K562 (cell line): ENCODE measurements around the gene NDUFA7. TPM values are rescaled to one million over a fixed set of nuclear protein-coding genes. Genes with fewer than 3 reads are reported as not detected.

Source experiments
- C11orf30 ChIP-seq: fragments of 450-650 bp; IDR thresholded peaks from 2 replicates; pipeline ENCODE4 v1.6.1; 2016; ENCODE audit warnings: low read depth, mild to moderate bottlenecking
- MYC ChIP-seq, 2 experiments: fragments of 250-450 bp in 1 of 2; sonication (Bioruptor Pico) in 1 of 2; IDR thresholded peaks; 2 replicates each; pipeline versions ENCODE4 v1.5.1 to v1.6.1; 2012 to 2021; ENCODE audit warnings: low read depth in 2 of 2, borderline replicate concordance in 1 of 2, improper control_type of control experiment in 1 of 2, low read length in 1 of 2, mild to moderate bottlenecking in 1 of 2, moderate library complexity in 1 of 2
- NKRF ChIP-seq: fragments of 450-650 bp; IDR thresholded peaks from 2 replicates; pipeline ENCODE4 v1.6.1; 2016; ENCODE audit warnings: borderline replicate concordance
- NR2C2 ChIP-seq, 2 experiments: fragments of 200-800 bp in 1 of 2; sonication (Bioruptor generic) in 1 of 2; sonication (generic) in 1 of 2; formaldehyde crosslinking in 1 of 2; IDR thresholded peaks; 2 replicates each; pipeline versions ENCODE4 v1.6.1 to v1.8.0; 2016 to 2022; ENCODE audit warnings: mild to moderate bottlenecking in 1 of 2, missing compliant biosample characterization in 1 of 2, missing genetic modification characterization in 1 of 2, missing genetic modification reagents in 1 of 2
- PTBP1 ChIP-seq: fragments of 200-400 bp; formaldehyde crosslinking; IDR thresholded peaks from 2 replicates; pipeline ENCODE4 v1.6.1; 2017; ENCODE audit warnings: low read depth, low read length
- REST ChIP-seq, 2 experiments: fragments of 450-650 bp; formaldehyde crosslinking in 1 of 2; IDR thresholded peaks; 2 replicates each; pipeline versions ENCODE4 v1.4.0 to v1.6.1; 2014 to 2020; ENCODE audit warnings: mild to moderate bottlenecking in 2 of 2, borderline replicate concordance in 1 of 2, low read depth in 1 of 2
- RNF2 ChIP-seq: sonication (generic); IDR thresholded peaks from 2 replicates; pipeline ENCODE4 v1.6.1; 2016
- XRCC5 ChIP-seq: fragments of 200-400 bp; formaldehyde crosslinking; IDR thresholded peaks from 2 replicates; pipeline ENCODE4 v1.6.1; 2017; ENCODE audit warnings: low read depth, mild to moderate bottlenecking, low read length
- ZC3H4 ChIP-seq: sonication (generic); formaldehyde crosslinking; IDR thresholded peaks from 2 replicates; pipeline ENCODE4 v1.9.0; 2021; ENCODE audit warnings: missing genetic modification reagents, borderline replicate concordance
- ZFP91 ChIP-seq: sonication (generic); formaldehyde crosslinking; IDR thresholded peaks from 2 replicates; pipeline ENCODE4 v1.8.0; 2022; ENCODE audit warnings: mild to moderate bottlenecking, missing genetic modification reagents
- ZNF316 ChIP-seq: fragments of 450-650 bp; IDR thresholded peaks from 2 replicates; pipeline ENCODE4 v1.6.1; 2016
- ZNF561 ChIP-seq: fragments of 450-650 bp; formaldehyde crosslinking; conservative IDR thresholded peaks from 2 replicates; pipeline ENCODE4 v1.4.0; 2020; ENCODE audit warnings: mild to moderate bottlenecking, moderate library complexity
- ZNF696 ChIP-seq: fragments of 250-450 bp; sonication (Bioruptor Pico); conservative IDR thresholded peaks from 2 replicates; pipeline ENCODE4 v1.4.0; 2020; ENCODE audit warnings: mild to moderate bottlenecking, moderate library complexity
- ZNF77 ChIP-seq: fragments of 250-450 bp; sonication (Bioruptor Pico); IDR thresholded peaks from 2 replicates; pipeline ENCODE4 v1.5.0; 2020
- polyA plus RNA-seq, 8 experiments: library from polyadenylated mRNA; depleted of rRNA in 4 of 8; stranded (reverse) in 5 of 8; unstranded in 3 of 8; fragments of >200 nt; fragmentation: Nextera tagmentation in 2 of 8; fragmentation: Illumina TruSeq in 1 of 8; extraction: Ambion mirVana in 2 of 8; extraction: Trizol in 1 of 8; gene quantifications; 2 replicates each; pipeline versions ENCODE4 v1.2.1 to v1.2.3, GENCODE V29; 2011 to 2014; ENCODE audit warnings: inconsistent platforms in 1 of 8, missing spikeins in 1 of 8
- total RNA-seq, 7 experiments: library from RNA; depleted of rRNA in 6 of 7; stranded (reverse); fragments of >200 nt in 6 of 7; fragmentation: Illumina TruSeq in 2 of 7; extraction: Trizol in 2 of 7; gene quantifications; 2 replicates each; pipeline versions ENCODE4 v1.2.1 to v1.2.3, GENCODE V29; 2011 to 2021; ENCODE audit warnings: low replicate concordance in 1 of 7

Gene NDUFA7
- total and polyA plus RNA-seq, 9 of the 15 experiments (the other 6 are each of a cell fraction or from before 2014, with no cell fraction given) = 70.8 to 348 (median 142) TPM

- TF ChIP-seq RNF2 (peak; percentile 68), PTBP1 (no peak), NR2C2 (CRISPR knock-in tag; IDR thresholded peaks at IDR 0.05) (no peak), NR2C2 (tag; IDR thresholded peaks at IDR 0.05) (peak; percentile 64), XRCC5 (0 out of 2 replicates have a peak, but pooled peaks have one; percentile 19), ZNF316 (no peak), NKRF (0 out of 2 replicates have a peak, but pooled peaks have one; percentile 14), ZFP91 (CRISPR knock-in tag) (0 out of 2 replicates have a peak, but pooled peaks have one; percentile 46), MYC (IDR thresholded peaks at IDR 0.05; ENCODE audit: low read depth, low read length) (peak; percentile 97), MYC (CRISPR knock-in tag; IDR thresholded peaks at IDR 0.05; ENCODE audit: borderline replicate concordance, low read depth) (no peak), C11orf30 (peak; percentile 99), ZNF77 (no peak), ZNF696 (no peak), ZNF561 (CRISPR knock-in tag) (no peak), ZC3H4 (CRISPR knock-in tag) (peak; percentile 92; the same call in 1 of the 2 replicates), REST (IDR thresholded peaks at IDR 0.05; ENCODE audit: borderline replicate concordance) (peak; percentile 52; the same call in 1 of the 2 replicates), REST (CRISPR knock-in tag; IDR thresholded peaks at IDR 0.05; ENCODE audit: low read depth) (no peak)
Observed at GRCh38 chr19:8321067-8321985, at the start of gene NDUFA7, which contains the start of gene RPS28 (continued).
